ENCODE results near the gene CLRN2. TPM values are rescaled to one million over a fixed set of nuclear protein-coding genes. Genes with fewer than 3 reads are reported as not detected.

Gene CLRN2
- total RNA-seq, 1 experiment from 2014 or later, result not detected

DNA sequence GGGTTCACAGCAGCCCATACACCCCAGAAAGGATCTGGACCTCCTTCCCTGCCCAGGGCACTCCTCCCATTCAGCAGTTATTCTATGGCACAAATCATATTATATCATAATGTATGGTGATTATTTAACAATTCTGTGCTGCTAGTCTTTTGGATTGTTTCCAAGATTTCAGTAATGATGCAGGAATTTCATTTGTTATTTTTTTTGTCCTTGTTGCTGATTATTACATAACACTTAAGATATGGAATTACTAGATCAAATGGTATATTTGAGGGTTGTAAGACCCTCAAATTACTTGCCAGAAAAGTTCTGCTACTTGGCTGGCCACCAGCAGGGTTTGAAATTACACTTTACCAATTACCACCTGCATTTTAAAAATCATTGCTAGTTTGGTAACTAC, 39.5 kb upstream of the CLRN2 start:
- Mint-ChIP-seq H3K9me3 (ENCODE audit: unreplicated experiment) (no peaks in the 10 kb centered on the region), H3K4me1 (ENCODE audit: low read depth, unreplicated experiment) (no peaks in the 10 kb centered on the region), H3K27ac (ENCODE audit: unreplicated experiment) (no peak overlapping the region), H3K36me3 (ENCODE audit: insufficient read depth, unreplicated experiment) (no peaks in the 10 kb centered on the region), H3K27me3 (ENCODE audit: insufficient read depth, unreplicated experiment) (peaks cover 2% of the 10 kb centered on the region), H3K4me3 (ENCODE audit: unreplicated experiment) (no peak overlapping the region)
- no peaks in the 10 kb centered on the region for H3K27me3 ChIP-seq (replicated peaks; ENCODE audit: control insufficient read depth, insufficient read depth, low read length)
- TF ChIP-seq, protein P1, sequence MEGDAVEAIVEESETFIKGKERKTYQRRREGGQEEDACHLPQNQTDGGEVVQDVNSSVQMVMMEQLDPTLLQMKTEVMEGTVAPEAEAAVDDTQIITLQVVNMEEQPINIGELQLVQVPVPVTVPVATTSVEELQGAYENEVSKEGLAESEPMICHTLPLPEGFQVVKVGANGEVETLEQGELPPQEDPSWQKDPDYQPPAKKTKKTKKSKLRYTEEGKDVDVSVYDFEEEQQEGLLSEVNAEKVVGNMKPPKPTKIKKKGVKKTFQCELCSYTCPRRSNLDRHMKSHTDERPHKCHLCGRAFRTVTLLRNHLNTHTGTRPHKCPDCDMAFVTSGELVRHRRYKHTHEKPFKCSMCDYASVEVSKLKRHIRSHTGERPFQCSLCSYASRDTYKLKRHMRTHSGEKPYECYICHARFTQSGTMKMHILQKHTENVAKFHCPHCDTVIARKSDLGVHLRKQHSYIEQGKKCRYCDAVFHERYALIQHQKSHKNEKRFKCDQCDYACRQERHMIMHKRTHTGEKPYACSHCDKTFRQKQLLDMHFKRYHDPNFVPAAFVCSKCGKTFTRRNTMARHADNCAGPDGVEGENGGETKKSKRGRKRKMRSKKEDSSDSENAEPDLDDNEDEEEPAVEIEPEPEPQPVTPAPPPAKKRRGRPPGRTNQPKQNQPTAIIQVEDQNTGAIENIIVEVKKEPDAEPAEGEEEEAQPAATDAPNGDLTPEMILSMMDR (IDR thresholded peaks at IDR 0.05; ENCODE audit: insufficient read depth in 1 of 2, low read depth in 1 of 2, low read length in 1 of 2, severe bottlenecking in 1 of 2, unreplicated experiment in 1 of 2), result no peak
- no peak overlapping the region for H3K4me3 ChIP-seq (ENCODE audit: low read depth, low read length)
- no peak for DNase-seq
- no peaks in the 10 kb centered on the region for H3K4me1 ChIP-seq
- ChIA-PET POLR2A (no interaction called here), CTCF (no interaction called here)
- BruUV-seq (replicated peaks), result no TSS peak
- intact Hi-C loops (cut with micrococcal nuclease; ENCODE audit: unreplicated experiment), result no loop called here
- H3K36me3 ChIP-seq (ENCODE audit: control insufficient read depth, insufficient read depth, low read length), result no peaks in the 10 kb centered on the region
- H3K9me3 ChIP-seq, result no peaks in the 10 kb centered on the region

DNA sequence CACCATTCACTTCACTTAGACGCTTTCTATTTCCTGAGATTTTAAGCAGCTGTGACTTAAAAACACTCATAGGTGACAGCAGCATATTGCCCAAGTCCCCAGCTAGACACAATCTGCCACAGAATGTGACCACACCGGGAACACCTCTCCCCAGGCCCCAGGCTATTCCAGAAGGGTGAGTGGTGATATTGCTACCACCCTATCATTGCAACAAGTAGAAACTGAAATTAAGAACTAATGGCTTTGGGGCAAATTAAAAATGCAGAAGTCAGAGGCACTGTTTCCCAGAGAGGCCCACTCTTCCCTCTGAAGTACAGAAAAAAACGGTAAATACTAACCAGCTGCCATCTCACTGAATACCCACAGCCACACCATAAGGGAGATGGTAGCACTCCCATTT, 38.1 kb upstream of the CLRN2 start:
- intact Hi-C loops (cut with micrococcal nuclease; ENCODE audit: unreplicated experiment), result no loop called here
- Mint-ChIP-seq H3K4me1 (ENCODE audit: low read depth, unreplicated experiment) (no peaks in the 10 kb centered on the region), H3K27me3 (ENCODE audit: insufficient read depth, unreplicated experiment) (no peaks in the 10 kb centered on the region), H3K27ac (ENCODE audit: unreplicated experiment) (no peak overlapping the region), H3K36me3 (ENCODE audit: insufficient read depth, unreplicated experiment) (no peaks in the 10 kb centered on the region), H3K4me3 (ENCODE audit: unreplicated experiment) (no peak overlapping the region), H3K9me3 (ENCODE audit: unreplicated experiment) (no peaks in the 10 kb centered on the region)
- BruUV-seq (replicated peaks), result no TSS peak
- CTCF ChIA-PET, result no interaction called here
- Histone ChIP-seq H3K9me3 (no peaks in the 10 kb centered on the region), H3K36me3 (ENCODE audit: control insufficient read depth, insufficient read depth, low read length) (no peaks in the 10 kb centered on the region), H3K4me3 (ENCODE audit: low read depth, low read length) (no peak overlapping the region), H3K4me1 (peaks cover 13% of the 10 kb centered on the region), H3K27me3 (replicated peaks; ENCODE audit: control insufficient read depth, insufficient read depth, low read length) (no peaks in the 10 kb centered on the region)
- TF ChIP-seq, protein P1 (IDR thresholded peaks at IDR 0.05; ENCODE audit: insufficient read depth in 1 of 2, low read depth in 1 of 2, low read length in 1 of 2, severe bottlenecking in 1 of 2, unreplicated experiment in 1 of 2), result no peak
- POLR2A ChIA-PET, result no interaction called here
- DNase-seq, result no peak

GRCh38 chr4:17477774-17478472, 37.0 kb upstream of the CLRN2 start:
- Mint-ChIP-seq H3K4me1 (ENCODE audit: low read depth, unreplicated experiment) (no peaks in the 10 kb centered on the region), H3K36me3 (ENCODE audit: insufficient read depth, unreplicated experiment) (no peaks in the 10 kb centered on the region), H3K27me3 (ENCODE audit: insufficient read depth, unreplicated experiment) (no peaks in the 10 kb centered on the region), H3K9me3 (ENCODE audit: unreplicated experiment) (no peaks in the 10 kb centered on the region), H3K4me3 (ENCODE audit: unreplicated experiment) (no peak overlapping the region), H3K27ac (ENCODE audit: unreplicated experiment) (no peak overlapping the region)
- no TSS peak for BruUV-seq (replicated peaks)
- DNase-seq, result no peak
- H3K27me3 ChIP-seq (replicated peaks; ENCODE audit: control insufficient read depth, insufficient read depth, low read length), result no peaks in the 10 kb centered on the region
- TF ChIP-seq, protein P1 (IDR thresholded peaks at IDR 0.05; ENCODE audit: insufficient read depth in 1 of 2, low read depth in 1 of 2, low read length in 1 of 2, severe bottlenecking in 1 of 2, unreplicated experiment in 1 of 2), result no peak
- H3K4me3 ChIP-seq (ENCODE audit: low read depth, low read length), result no peak overlapping the region
- POLR2A ChIA-PET, result no interaction called here
- H3K36me3 ChIP-seq (ENCODE audit: control insufficient read depth, insufficient read depth, low read length), result no peaks in the 10 kb centered on the region
- intact Hi-C loops (cut with micrococcal nuclease; ENCODE audit: unreplicated experiment), result no loop called here
- H3K4me1 ChIP-seq, result peaks cover 13% of the 10 kb centered on the region
- CTCF ChIA-PET, result no interaction called here
- H3K9me3 ChIP-seq, result no peaks in the 10 kb centered on the region

Measured in Caco-2 (cell line).